Activated T-helper 17 cell treated with anti-CD3 and anti-CD28 coated beads, Interleukin-2, amount 50 U/mL, for 72 hours (primary cell): ENCODE data around the gene HYAL2. TPM values are rescaled to one million over a fixed set of nuclear protein-coding genes. Genes with fewer than 3 reads are reported as not detected.

Experiments
- ATAC-seq: fragments of 150-1000 bp; cut with Tn5 transposase; replicated peaks from 2 replicates; pipeline ENCODE4 v1.10.0; 2021; ENCODE audit warnings: mild to moderate bottlenecking, moderate library complexity
- H3K27ac Mint-ChIP-seq: one replicate; pipeline ENCODE4 v1.8.0; 2022; ENCODE audit warnings: mixed read lengths
- H3K27me3 Mint-ChIP-seq: one replicate; pipeline ENCODE4 v1.8.0; 2022; ENCODE audit warnings: mixed read lengths
- H3K36me3 Mint-ChIP-seq: one replicate; pipeline ENCODE4 v1.8.0; 2022; ENCODE audit warnings: low read depth, mild to moderate bottlenecking, mixed read lengths
- H3K4me1 Mint-ChIP-seq: one replicate; pipeline ENCODE4 v1.8.0; 2022; ENCODE audit warnings: mixed read lengths
- H3K4me3 Mint-ChIP-seq: one replicate; pipeline ENCODE4 v1.8.0; 2022; ENCODE audit warnings: mild to moderate bottlenecking, mixed read lengths
- H3K9me3 Mint-ChIP-seq: one replicate; pipeline ENCODE4 v1.8.0; 2022; ENCODE audit warnings: mixed read lengths
- total RNA-seq, 2 donors: library from RNA; stranded (reverse); gene quantifications; one replicate each; pipeline ENCODE4 v1.2.3, GENCODE V29; 2022

HYAL2 gene
- total RNA-seq, 2 donors from 2014 or later: 5.1 to 8.5 TPM

- no peaks in the 10 kb centered on the region for H3K9me3 Mint-ChIP-seq
- H3K27me3 Mint-ChIP-seq: no peaks in the 10 kb centered on the region
- peak; percentile 44 for ATAC-seq
- peak within 1 kb of the TSS; percentile 98 for H3K4me3 Mint-ChIP-seq
- H3K27ac Mint-ChIP-seq: peak within 1 kb of the TSS; percentile 93
- peaks cover 46% of the 10 kb centered on the region for H3K36me3 Mint-ChIP-seq
- H3K4me1 Mint-ChIP-seq: peaks cover 11% of the 10 kb centered on the region
Measured at GRCh38 chr3:50340448-50341329, 18.1 kb upstream of the HYAL2 start, which contains the start of gene RASSF1. RASSF1 (minus strand) TSS chr3:50340836; CDS start chr3:50340805, 31 bp downstream.

GRCh38 chr3:50340147-50340447, 17.6 kb upstream of the HYAL2 start:
- Mint-ChIP-seq H3K4me1 (peaks cover 11% of the 10 kb centered on the region), H3K9me3 (no peaks in the 10 kb centered on the region), H3K27me3 (no peaks in the 10 kb centered on the region), H3K36me3 (peaks cover 52% of the 10 kb centered on the region), H3K27ac (peak overlapping the region; percentile 93), H3K4me3 (peak overlapping the region; percentile 98)
- no peak for ATAC-seq

- Mint-ChIP-seq H3K4me3 (peak overlapping the region; percentile 98), H3K4me1 (peaks cover 11% of the 10 kb centered on the region), H3K27ac (peak overlapping the region; percentile 93), H3K36me3 (peaks cover 57% of the 10 kb centered on the region), H3K27me3 (no peaks in the 10 kb centered on the region), H3K9me3 (no peaks in the 10 kb centered on the region)
- ATAC-seq: no peak
Measured at GRCh38 chr3:50339485-50340146, 17.1 kb upstream of the HYAL2 start.

- peak overlapping the region; percentile 93 for H3K27ac Mint-ChIP-seq
- no peaks in the 10 kb centered on the region for H3K27me3 Mint-ChIP-seq
- no peaks in the 10 kb centered on the region for H3K9me3 Mint-ChIP-seq
- peaks cover 63% of the 10 kb centered on the region for H3K36me3 Mint-ChIP-seq
- no peak for ATAC-seq
- H3K4me1 Mint-ChIP-seq: peaks cover 15% of the 10 kb centered on the region
- H3K4me3 Mint-ChIP-seq: peak overlapping the region; percentile 98
Measured at GRCh38 chr3:50338965-50339364, 16.4 kb upstream of the HYAL2 start.

GRCh38 chr3:50337175-50337861, 14.8 kb upstream of the HYAL2 start:
- Mint-ChIP-seq H3K27me3 (no peaks in the 10 kb centered on the region), H3K36me3 (peaks cover 80% of the 10 kb centered on the region), H3K27ac (peak overlapping the region; percentile 93), H3K4me1 (peaks cover 20% of the 10 kb centered on the region), H3K4me3 (peak overlapping the region; percentile 98), H3K9me3 (no peaks in the 10 kb centered on the region)
- peak; percentile 80 for ATAC-seq

GRCh38 chr3:50336452-50337174, 14.1 kb upstream of the HYAL2 start:
- H3K4me3 Mint-ChIP-seq: peak overlapping the region; percentile 98
- H3K27me3 Mint-ChIP-seq: no peaks in the 10 kb centered on the region
- peak overlapping the region; percentile 93 for H3K27ac Mint-ChIP-seq
- ATAC-seq: peak; percentile 48
- peaks cover 20% of the 10 kb centered on the region for H3K4me1 Mint-ChIP-seq
- no peaks in the 10 kb centered on the region for H3K9me3 Mint-ChIP-seq
- H3K36me3 Mint-ChIP-seq: peaks cover 87% of the 10 kb centered on the region

- Mint-ChIP-seq H3K27me3 (no peaks in the 10 kb centered on the region), H3K36me3 (peaks cover 100% of the 10 kb centered on the region), H3K9me3 (no peaks in the 10 kb centered on the region), H3K4me3 (peak overlapping the region; percentile 98), H3K4me1 (peaks cover 20% of the 10 kb centered on the region), H3K27ac (peak overlapping the region; percentile 82)
- ATAC-seq: no peak
Measured at GRCh38 chr3:50334339-50335075, 12.0 kb upstream of the HYAL2 start.

GRCh38 chr3:50333744-50334328, 11.3 kb upstream of the HYAL2 start:
- peak overlapping the region; percentile 82 for H3K27ac Mint-ChIP-seq
- no peaks in the 10 kb centered on the region for H3K9me3 Mint-ChIP-seq
- no peak for ATAC-seq
- peaks cover 14% of the 10 kb centered on the region for H3K4me1 Mint-ChIP-seq
- peak overlapping the region; percentile 98 for H3K4me3 Mint-ChIP-seq
- H3K36me3 Mint-ChIP-seq: peaks cover 99% of the 10 kb centered on the region
- H3K27me3 Mint-ChIP-seq: no peaks in the 10 kb centered on the region

GRCh38 chr3:50331364-50331907, 8.9 kb upstream of the HYAL2 start:
- Mint-ChIP-seq H3K9me3 (no peaks in the 10 kb centered on the region), H3K4me3 (no peak overlapping the region), H3K36me3 (peaks cover 84% of the 10 kb centered on the region), H3K27me3 (no peaks in the 10 kb centered on the region), H3K27ac (no peak overlapping the region), H3K4me1 (peaks cover 9% of the 10 kb centered on the region)
- ATAC-seq: no peak

- peaks cover 75% of the 10 kb centered on the region for H3K36me3 Mint-ChIP-seq
- no peak overlapping the region for H3K27ac Mint-ChIP-seq
- no peaks in the 10 kb centered on the region for H3K9me3 Mint-ChIP-seq
- no peaks in the 10 kb centered on the region for H3K27me3 Mint-ChIP-seq
- no peak for ATAC-seq
- H3K4me1 Mint-ChIP-seq: peaks cover 9% of the 10 kb centered on the region
- no peak overlapping the region for H3K4me3 Mint-ChIP-seq
Measured at GRCh38 chr3:50330330-50330729, 7.8 kb upstream of the HYAL2 start.

- Mint-ChIP-seq H3K36me3 (peaks cover 62% of the 10 kb centered on the region), H3K27me3 (no peaks in the 10 kb centered on the region), H3K9me3 (no peaks in the 10 kb centered on the region), H3K27ac (peak within 1 kb of the TSS; percentile 87), H3K4me3 (peak within 1 kb of the TSS; percentile 82), H3K4me1 (no peaks in the 10 kb centered on the region)
- peak; percentile 98 for ATAC-seq
Measured at GRCh38 chr3:50327943-50328691, 5.6 kb upstream of the HYAL2 start, which contains the start of gene TUSC2. TUSC2 (minus strand) TSS chr3:50328223; CDS start chr3:50328099, 124 bp downstream.

GRCh38 chr3:50327129-50327528, 4.6 kb upstream of the HYAL2 start:
- ATAC-seq: no peak
- H3K4me3 Mint-ChIP-seq: peak overlapping the region; percentile 82
- peak overlapping the region; percentile 87 for H3K27ac Mint-ChIP-seq
- no peaks in the 10 kb centered on the region for H3K27me3 Mint-ChIP-seq
- H3K9me3 Mint-ChIP-seq: no peaks in the 10 kb centered on the region
- H3K4me1 Mint-ChIP-seq: no peaks in the 10 kb centered on the region
- peaks cover 52% of the 10 kb centered on the region for H3K36me3 Mint-ChIP-seq
